HepG2 (cell line): ENCODE results near the gene PANK4. TPM values are rescaled to one million over a fixed set of nuclear protein-coding genes. Genes with fewer than 3 reads are reported as not detected.

ENCODE experiments used
- GABPA ChIP-seq, 2 experiments: IDR thresholded peaks; 2 replicates each; pipeline ENCODE4 v1.6.1; 2011 to 2016; ENCODE audit warnings: low read depth in 2 of 2, low read length in 1 of 2, missing biosample characterization in 1 of 2, missing genetic modification characterization in 1 of 2
- HES4 ChIP-seq: sonication (generic); formaldehyde crosslinking; IDR thresholded peaks from 2 replicates; pipeline ENCODE4 v1.9.0; 2021; ENCODE audit warnings: mild to moderate bottlenecking, missing genetic modification reagents, borderline replicate concordance
- JUNB ChIP-seq: sonication (generic); formaldehyde crosslinking; IDR thresholded peaks from 2 replicates; pipeline ENCODE4 v1.8.0; 2022; ENCODE audit warnings: missing genetic modification reagents, mild to moderate bottlenecking, borderline replicate concordance
- MATR3 ChIP-seq: sonication (generic); formaldehyde crosslinking; IDR thresholded peaks from 2 replicates; pipeline ENCODE4 v1.4.0; 2020; ENCODE audit warnings: missing genetic modification reagents
- ZNF143 ChIP-seq: sonication (generic); formaldehyde crosslinking; IDR thresholded peaks from 2 replicates; pipeline ENCODE4 v1.4.0; 2020; ENCODE audit warnings: missing genetic modification reagents
- ZNF431 ChIP-seq: sonication (generic); formaldehyde crosslinking; IDR thresholded peaks from 2 replicates; pipeline ENCODE4 v1.9.0; 2022; ENCODE audit warnings: missing genetic modification reagents, low read depth, mild to moderate bottlenecking, borderline replicate concordance
- ZNF720 ChIP-seq: sonication (generic); formaldehyde crosslinking; IDR thresholded peaks from 2 replicates; pipeline ENCODE4 v1.4.0; 2020; ENCODE audit warnings: missing genetic modification reagents
- polyA plus RNA-seq, 8 experiments: library from polyadenylated mRNA; depleted of rRNA in 3 of 8; stranded (reverse) in 7 of 8; unstranded in 1 of 8; fragments of >200 nt; fragmentation: Illumina TruSeq in 4 of 8; extraction: Trizol in 4 of 8; gene quantifications; 2 replicates each; pipeline versions ENCODE4 v1.2.1 to v1.2.3, GENCODE V29; 2011 to 2016; ENCODE audit warnings: low read depth in 4 of 8, missing spikeins in 1 of 8, mixed read lengths in 1 of 8; ENCODE audit not compliant: insufficient read depth in 1 of 8
- total RNA-seq, 5 experiments: library from RNA; depleted of rRNA; stranded (reverse); fragments of >200 nt; fragmentation: Illumina TruSeq; extraction: Trizol; gene quantifications; 2 replicates each; pipeline ENCODE4 v1.2.3, GENCODE V29; 2016; ENCODE audit warnings: low read depth in 1 of 5
- TF ChIP-seq, protein P1 (sequence below): fragments of 450-650 bp; IDR thresholded peaks from 2 replicates; pipeline ENCODE4 v1.6.1; 2016
- TF ChIP-seq, protein P2 (sequence below): IDR thresholded peaks from 2 replicates; pipeline ENCODE4 v1.6.1; 2016; ENCODE audit warnings: mild to moderate bottlenecking, missing biosample characterization, missing genetic modification reagents
- TF ChIP-seq, protein P3 (sequence below): sonication (generic); formaldehyde crosslinking; IDR thresholded peaks from 2 replicates; pipeline ENCODE4 v1.9.0; 2021; ENCODE audit warnings: mild to moderate bottlenecking, missing genetic modification reagents
- TF ChIP-seq, protein P4 (sequence below): sonication (generic); formaldehyde crosslinking; IDR thresholded peaks from 2 replicates; pipeline ENCODE4 v1.4.0; 2020; ENCODE audit warnings: missing genetic modification reagents, borderline replicate concordance
- TF ChIP-seq, protein P5 (sequence below): sonication (generic); formaldehyde crosslinking; IDR thresholded peaks from 2 replicates; pipeline ENCODE4 v1.4.0; 2020; ENCODE audit warnings: mild to moderate bottlenecking, missing genetic modification reagents
- TF ChIP-seq, protein P6 (sequence below): sonication (generic); formaldehyde crosslinking; IDR thresholded peaks from 2 replicates; pipeline ENCODE4 v1.4.0; 2020; ENCODE audit warnings: missing genetic modification reagents, mild to moderate bottlenecking, borderline replicate concordance

Gene PANK4
- total and polyA plus RNA-seq, 2 of the 13 experiments (the other 11 are each of a cell fraction or from before 2014, with no cell fraction given), result 17.4 to 19.3 TPM

DNA sequence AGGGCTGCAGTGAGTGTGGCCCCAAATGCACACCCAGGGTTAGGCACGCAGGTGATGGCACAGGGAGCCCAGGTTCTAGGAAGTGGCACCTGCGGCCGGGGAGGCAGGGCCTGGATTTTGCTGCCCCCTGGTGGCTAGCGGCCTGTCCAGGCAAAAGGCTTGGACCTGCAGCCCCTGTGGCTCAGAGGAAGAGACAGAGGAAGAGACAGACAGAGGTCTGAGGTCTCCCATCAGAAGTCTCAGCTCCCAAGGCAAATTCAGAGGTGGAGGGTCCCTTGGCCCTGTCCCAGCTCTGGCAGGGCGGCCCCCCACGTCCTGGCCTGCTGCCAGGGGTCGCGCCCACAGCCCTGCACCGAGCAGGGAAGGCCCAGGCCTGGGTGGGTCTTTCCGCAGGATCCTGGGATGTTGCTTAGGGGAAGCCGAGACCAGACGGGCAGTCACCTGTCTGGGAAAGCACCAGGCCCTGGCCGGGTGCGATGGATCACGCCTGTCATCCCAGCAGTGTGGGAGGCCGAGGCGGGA is 21.7 kb upstream of the PANK4 start (continued):
- TF ChIP-seq, protein P1, sequence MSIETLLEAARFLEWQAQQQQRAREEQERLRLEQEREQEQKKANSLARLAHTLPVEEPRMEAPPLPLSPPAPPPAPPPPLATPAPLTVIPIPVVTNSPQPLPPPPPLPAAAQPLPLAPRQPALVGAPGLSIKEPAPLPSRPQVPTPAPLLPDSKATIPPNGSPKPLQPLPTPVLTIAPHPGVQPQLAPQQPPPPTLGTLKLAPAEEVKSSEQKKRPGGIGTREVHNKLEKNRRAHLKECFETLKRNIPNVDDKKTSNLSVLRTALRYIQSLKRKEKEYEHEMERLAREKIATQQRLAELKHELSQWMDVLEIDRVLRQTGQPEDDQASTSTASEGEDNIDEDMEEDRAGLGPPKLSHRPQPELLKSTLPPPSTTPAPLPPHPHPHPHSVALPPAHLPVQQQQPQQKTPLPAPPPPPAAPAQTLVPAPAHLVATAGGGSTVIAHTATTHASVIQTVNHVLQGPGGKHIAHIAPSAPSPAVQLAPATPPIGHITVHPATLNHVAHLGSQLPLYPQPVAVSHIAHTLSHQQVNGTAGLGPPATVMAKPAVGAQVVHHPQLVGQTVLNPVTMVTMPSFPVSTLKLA, result no peak
- TF ChIP-seq, protein P2, sequence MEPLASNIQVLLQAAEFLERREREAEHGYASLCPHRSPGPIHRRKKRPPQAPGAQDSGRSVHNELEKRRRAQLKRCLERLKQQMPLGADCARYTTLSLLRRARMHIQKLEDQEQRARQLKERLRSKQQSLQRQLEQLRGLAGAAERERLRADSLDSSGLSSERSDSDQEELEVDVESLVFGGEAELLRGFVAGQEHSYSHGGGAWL, result no peak
- TF ChIP-seq ZNF720 (no peak), GABPA (IDR thresholded peaks at IDR 0.05; ENCODE audit: low read depth, low read length) (no peak), GABPA (CRISPR knock-in tag; IDR thresholded peaks at IDR 0.05; ENCODE audit: low read depth) (no peak), ZNF431 (CRISPR knock-in tag) (no peak), MATR3 (CRISPR knock-in tag) (no peak), JUNB (no peak), HES4 (no peak), ZNF143 (CRISPR knock-in tag) (no peak)
- TF ChIP-seq, protein P3, sequence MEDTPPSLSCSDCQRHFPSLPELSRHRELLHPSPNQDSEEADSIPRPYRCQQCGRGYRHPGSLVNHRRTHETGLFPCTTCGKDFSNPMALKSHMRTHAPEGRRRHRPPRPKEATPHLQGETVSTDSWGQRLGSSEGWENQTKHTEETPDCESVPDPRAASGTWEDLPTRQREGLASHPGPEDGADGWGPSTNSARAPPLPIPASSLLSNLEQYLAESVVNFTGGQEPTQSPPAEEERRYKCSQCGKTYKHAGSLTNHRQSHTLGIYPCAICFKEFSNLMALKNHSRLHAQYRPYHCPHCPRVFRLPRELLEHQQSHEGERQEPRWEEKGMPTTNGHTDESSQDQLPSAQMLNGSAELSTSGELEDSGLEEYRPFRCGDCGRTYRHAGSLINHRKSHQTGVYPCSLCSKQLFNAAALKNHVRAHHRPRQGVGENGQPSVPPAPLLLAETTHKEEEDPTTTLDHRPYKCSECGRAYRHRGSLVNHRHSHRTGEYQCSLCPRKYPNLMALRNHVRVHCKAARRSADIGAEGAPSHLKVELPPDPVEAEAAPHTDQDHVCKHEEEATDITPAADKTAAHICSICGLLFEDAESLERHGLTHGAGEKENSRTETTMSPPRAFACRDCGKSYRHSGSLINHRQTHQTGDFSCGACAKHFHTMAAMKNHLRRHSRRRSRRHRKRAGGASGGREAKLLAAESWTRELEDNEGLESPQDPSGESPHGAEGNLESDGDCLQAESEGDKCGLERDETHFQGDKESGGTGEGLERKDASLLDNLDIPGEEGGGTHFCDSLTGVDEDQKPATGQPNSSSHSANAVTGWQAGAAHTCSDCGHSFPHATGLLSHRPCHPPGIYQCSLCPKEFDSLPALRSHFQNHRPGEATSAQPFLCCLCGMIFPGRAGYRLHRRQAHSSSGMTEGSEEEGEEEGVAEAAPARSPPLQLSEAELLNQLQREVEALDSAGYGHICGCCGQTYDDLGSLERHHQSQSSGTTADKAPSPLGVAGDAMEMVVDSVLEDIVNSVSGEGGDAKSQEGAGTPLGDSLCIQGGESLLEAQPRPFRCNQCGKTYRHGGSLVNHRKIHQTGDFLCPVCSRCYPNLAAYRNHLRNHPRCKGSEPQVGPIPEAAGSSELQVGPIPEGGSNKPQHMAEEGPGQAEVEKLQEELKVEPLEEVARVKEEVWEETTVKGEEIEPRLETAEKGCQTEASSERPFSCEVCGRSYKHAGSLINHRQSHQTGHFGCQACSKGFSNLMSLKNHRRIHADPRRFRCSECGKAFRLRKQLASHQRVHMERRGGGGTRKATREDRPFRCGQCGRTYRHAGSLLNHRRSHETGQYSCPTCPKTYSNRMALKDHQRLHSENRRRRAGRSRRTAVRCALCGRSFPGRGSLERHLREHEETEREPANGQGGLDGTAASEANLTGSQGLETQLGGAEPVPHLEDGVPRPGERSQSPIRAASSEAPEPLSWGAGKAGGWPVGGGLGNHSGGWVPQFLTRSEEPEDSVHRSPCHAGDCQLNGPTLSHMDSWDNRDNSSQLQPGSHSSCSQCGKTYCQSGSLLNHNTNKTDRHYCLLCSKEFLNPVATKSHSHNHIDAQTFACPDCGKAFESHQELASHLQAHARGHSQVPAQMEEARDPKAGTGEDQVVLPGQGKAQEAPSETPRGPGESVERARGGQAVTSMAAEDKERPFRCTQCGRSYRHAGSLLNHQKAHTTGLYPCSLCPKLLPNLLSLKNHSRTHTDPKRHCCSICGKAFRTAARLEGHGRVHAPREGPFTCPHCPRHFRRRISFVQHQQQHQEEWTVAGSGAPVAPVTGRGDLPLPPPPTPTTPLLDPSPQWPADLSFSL, result no peak
- TF ChIP-seq, protein P4, sequence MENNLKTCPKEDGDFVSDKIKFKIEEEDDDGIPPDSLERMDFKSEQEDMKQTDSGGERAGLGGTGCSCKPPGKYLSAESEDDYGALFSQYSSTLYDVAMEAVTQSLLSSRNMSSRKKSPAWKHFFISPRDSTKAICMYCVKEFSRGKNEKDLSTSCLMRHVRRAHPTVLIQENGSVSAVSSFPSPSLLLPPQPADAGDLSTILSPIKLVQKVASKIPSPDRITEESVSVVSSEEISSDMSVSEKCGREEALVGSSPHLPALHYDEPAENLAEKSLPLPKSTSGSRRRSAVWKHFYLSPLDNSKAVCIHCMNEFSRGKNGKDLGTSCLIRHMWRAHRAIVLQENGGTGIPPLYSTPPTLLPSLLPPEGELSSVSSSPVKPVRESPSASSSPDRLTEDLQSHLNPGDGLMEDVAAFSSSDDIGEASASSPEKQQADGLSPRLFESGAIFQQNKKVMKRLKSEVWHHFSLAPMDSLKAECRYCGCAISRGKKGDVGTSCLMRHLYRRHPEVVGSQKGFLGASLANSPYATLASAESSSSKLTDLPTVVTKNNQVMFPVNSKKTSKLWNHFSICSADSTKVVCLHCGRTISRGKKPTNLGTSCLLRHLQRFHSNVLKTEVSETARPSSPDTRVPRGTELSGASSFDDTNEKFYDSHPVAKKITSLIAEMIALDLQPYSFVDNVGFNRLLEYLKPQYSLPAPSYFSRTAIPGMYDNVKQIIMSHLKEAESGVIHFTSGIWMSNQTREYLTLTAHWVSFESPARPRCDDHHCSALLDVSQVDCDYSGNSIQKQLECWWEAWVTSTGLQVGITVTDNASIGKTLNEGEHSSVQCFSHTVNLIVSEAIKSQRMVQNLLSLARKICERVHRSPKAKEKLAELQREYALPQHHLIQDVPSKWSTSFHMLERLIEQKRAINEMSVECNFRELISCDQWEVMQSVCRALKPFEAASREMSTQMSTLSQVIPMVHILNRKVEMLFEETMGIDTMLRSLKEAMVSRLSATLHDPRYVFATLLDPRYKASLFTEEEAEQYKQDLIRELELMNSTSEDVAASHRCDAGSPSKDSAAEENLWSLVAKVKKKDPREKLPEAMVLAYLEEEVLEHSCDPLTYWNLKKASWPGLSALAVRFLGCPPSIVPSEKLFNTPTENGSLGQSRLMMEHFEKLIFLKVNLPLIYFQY (CRISPR knock-in tag), result no peak; the same call in 1 of the 2 replicates
- TF ChIP-seq, protein P5, sequence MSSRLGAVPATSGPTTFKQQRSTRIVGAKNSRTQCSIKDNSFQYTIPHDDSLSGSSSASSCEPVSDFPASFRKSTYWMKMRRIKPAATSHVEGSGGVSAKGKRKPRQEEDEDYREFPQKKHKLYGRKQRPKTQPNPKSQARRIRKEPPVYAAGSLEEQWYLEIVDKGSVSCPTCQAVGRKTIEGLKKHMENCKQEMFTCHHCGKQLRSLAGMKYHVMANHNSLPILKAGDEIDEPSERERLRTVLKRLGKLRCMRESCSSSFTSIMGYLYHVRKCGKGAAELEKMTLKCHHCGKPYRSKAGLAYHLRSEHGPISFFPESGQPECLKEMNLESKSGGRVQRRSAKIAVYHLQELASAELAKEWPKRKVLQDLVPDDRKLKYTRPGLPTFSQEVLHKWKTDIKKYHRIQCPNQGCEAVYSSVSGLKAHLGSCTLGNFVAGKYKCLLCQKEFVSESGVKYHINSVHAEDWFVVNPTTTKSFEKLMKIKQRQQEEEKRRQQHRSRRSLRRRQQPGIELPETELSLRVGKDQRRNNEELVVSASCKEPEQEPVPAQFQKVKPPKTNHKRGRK (CRISPR knock-in tag), result no peak
- TF ChIP-seq, protein P6, sequence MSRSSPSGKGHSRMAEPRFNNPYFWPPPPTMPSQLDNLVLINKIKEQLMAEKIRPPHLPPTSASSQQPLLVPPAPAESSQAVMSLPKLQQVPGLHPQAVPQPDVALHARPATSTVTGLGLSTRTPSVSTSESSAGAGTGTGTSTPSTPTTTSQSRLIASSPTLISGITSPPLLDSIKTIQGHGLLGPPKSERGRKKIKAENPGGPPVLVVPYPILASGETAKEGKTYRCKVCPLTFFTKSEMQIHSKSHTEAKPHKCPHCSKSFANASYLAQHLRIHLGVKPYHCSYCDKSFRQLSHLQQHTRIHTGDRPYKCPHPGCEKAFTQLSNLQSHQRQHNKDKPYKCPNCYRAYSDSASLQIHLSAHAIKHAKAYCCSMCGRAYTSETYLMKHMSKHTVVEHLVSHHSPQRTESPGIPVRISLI (CRISPR knock-in tag), result no peak
